ENCODE results near the gene CA9.
A peak's percentile ranks its signal among the peaks of the same experiment; 100 is the strongest.

DNA sequence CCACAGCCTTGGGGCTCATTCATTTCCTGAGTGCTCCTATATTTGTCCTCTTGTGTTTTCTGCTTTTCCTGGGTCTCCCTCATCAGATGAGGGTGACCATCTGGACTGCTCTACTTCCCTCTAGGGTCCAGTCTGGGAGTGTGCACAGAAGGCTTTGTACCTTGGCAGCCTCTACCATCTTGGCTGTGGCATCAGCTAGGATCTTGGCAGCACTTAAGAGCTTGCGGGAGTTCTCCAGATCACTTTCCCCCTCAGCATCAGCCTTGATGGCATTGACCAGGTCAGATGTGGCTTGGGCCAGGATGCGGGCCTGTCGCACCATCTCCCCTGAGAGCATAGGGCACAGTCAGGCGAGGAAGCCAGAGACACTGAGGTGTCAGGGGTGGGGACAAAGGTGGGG, 42.5 kb downstream of the CA9 start:
- TF ChIP-seq CTCF (IDR thresholded peaks at IDR 0.05) (peak in 3 of 7 experiments; percentile 9 to 35 (median 33)), POLR2A (IDR thresholded peaks at IDR 0.05) (no peak)
